HG02938 (cell line): Measurements from ENCODE around the gene CDH4.

ENCODE experiments used
- ATAC-seq: cut with Tn5 transposase; IDR thresholded peaks from one replicate; pipeline ENCODE4 v1.9.1; 2021; ENCODE audit warnings: mild to moderate bottlenecking, moderate library complexity; ENCODE audit not compliant: unreplicated experiment

The CDH4 gene

GRCh38 chr20:61673152-61673847 lies 421.2 kb downstream of the CDH4 start:
- no peak for ATAC-seq

DNA sequence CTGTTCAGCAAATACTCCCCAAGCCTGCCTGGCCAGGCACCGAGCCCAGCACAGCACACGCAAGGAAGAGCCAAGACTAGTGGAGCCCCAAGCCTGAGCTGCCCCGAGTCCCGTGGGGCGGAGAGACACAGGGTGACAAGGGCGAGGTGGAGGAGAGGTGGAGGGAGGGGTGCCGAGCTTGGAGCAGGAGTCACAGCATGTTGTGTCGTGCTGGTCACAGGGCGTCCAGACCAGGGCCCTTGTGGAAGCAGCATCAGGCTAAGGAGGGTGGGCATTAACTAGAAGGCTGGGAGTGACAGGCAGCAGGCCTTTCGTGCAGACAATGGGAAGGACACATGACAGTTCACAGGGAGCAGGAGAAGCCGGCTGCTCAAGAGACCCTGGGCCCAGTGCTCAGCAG lies 422.1 kb downstream of the CDH4 start:
- ATAC-seq = no peak

GRCh38 chr20:61674688-61675087 lies 422.6 kb downstream of the CDH4 start:
- ATAC-seq = no peak

GRCh38 chr20:61677928-61678327 lies 425.9 kb downstream of the CDH4 start:
- ATAC-seq = no peak

GRCh38 chr20:61678437-61678836 lies 426.4 kb downstream of the CDH4 start:
- ATAC-seq = no peak

GRCh38 chr20:61679473-61679872 lies 427.4 kb downstream of the CDH4 start:
- no peak for ATAC-seq

DNA sequence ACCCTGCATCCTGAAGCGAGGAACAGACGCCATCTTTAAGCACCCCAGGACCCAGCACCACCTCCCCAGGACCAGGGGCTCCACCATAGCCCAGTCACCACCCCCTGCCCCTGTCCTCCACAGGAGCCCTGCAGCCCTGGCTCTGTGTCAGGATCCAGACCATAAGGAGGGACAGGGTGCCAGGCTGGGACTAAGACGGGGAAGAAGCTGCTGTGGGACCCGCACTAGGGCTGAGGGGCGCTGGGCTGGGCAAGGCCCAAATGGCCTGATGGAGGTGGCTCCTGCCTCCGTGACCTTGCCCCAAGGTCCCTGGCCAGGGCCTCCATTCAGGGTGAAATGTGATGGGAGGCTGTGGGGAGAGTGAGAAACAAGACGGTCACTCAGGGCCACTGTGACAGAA lies 428.0 kb downstream of the CDH4 start:
- ATAC-seq = no peak

- ATAC-seq = no peak
Observed at GRCh38 chr20:61682114-61682995, 430.3 kb downstream of the CDH4 start.

- ATAC-seq = no peak
Observed at GRCh38 chr20:61682996-61683681, 431.1 kb downstream of the CDH4 start.

GRCh38 chr20:61683721-61684120 lies 431.7 kb downstream of the CDH4 start:
- ATAC-seq = no peak

DNA sequence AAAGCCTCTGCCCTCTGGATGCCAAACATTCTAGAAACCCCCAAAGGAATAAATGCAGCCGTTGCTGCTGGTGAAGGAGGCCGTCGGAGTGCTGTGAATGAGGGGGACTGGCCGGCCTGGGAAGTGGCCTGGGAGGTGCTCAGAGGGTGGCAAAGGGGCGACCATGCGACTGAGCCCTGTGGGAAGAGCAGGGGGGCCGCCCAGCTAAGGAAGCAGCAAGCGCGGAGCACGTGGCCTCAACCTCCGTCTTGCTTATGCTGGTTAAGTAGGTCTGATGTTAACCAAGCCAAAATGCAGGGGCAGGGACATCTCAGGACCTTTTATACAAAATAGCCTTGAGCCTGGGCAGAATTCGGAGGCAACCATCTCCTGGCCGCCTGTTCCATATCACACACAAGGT lies 432.1 kb downstream of the CDH4 start:
- ATAC-seq = no peak

DNA sequence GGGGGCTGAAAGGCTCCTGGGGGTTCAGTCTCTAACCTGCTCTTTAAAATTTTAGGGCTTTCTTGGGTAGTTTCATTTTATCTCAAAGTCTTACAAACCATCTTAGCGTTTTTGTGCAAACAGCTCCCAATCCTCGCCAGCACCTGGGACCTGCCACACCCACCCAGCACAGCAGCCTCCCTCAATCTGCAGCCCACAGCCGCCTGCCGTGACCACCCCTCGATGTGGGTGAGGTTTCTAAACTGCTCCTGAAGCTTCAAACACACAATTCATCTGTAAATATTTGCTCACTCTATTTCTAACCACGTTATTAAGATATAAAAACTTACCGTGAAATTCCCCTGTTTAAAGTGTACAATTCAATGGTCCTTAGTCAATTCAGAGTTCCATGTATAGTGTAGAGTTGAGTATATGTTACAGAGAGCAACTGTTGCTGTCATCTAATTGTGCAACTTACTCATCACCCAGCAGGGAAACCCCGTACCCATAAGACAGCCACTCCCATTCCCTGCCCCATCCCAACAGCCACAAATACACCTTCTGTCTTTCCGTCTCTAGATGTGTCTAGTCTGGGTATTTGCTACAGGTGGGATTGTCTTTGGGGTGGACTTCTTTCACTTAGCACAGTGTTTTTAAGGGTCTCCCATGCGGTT lies 432.6 kb downstream of the CDH4 start:
- no peak for ATAC-seq

- no peak for ATAC-seq
Observed at GRCh38 chr20:61685462-61685861, 433.4 kb downstream of the CDH4 start.

GRCh38 chr20:61686051-61686936 lies 434.2 kb downstream of the CDH4 start:
- ATAC-seq = no peak

- ATAC-seq = no peak
Observed at GRCh38 chr20:61688411-61688810, 436.4 kb downstream of the CDH4 start.

DNA sequence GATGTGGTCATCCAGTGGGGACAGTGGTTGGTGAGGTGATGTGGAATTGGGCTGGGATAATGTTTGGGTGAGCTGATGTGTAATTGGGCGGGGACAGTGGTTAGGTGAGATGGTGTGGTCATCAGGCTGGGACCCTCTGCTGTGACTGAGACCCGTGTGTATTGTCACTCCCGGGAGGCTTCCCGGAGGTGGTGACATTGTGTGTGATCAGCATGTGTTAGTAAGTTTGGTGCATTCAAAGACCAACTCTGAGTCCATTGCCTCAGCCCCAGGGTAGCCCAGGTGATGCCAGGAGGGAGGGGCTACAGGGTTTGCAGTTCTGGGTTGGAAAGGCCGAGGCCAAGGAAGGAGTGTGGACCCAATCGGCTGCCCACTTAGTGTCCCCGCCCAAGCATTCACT lies 438.1 kb downstream of the CDH4 start:
- no peak for ATAC-seq

GRCh38 chr20:61690993-61691838 lies 439.2 kb downstream of the CDH4 start:
- no peak for ATAC-seq

DNA sequence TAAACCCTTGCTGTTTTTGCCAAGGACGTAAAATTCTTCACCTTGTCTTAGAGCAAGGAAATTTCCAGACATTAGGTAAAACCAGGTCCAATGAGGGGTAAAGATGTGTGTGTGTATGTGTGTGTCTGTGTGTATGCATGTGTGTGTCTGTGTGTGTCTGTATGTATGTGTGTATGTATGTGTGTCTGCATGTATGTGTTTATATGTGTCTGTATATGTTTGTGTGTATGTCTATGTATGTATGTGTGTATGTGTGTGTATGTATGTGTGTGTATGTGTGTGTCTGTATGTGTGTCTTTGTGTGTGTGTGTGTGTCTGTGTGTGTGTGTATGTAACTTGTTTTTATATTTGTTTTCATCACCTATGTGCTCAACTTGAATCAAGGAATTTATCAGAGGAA lies 439.9 kb downstream of the CDH4 start:
- no peak for ATAC-seq

DNA sequence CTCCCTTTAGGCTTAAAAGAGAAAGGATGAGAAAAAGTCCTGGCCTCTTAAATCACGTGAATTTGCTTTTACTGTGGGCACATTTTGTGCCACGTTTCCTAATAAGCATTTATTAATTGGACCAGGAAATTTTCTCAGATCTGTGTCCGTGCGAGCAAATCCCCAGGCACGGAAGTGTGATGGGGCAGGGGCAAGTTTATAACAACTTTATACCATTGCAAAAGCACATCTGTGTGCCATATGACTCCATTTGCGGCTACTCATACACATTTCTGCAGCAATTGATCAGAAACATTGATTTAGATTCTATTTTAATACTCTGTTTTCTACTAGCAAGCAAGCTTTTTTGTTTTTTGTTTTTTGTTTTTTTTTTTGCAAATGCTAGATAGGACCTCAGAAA lies 440.4 kb downstream of the CDH4 start:
- ATAC-seq = no peak
